ENCODE data around the gene TMEM174.
"Not testable (repeated sequence)": the region's sequence is repeated elsewhere in the genome, so short reads cannot be mapped to it uniquely, and the experiment has no call there.

TMEM174 gene

GRCh38 chr5:73197637-73198257 lies 24.8 kb downstream of the TMEM174 start:
- no peak for DNase-seq

GRCh38 chr5:73198833-73199592 lies 26.0 kb downstream of the TMEM174 start:
- DNase-seq: no peak

GRCh38 chr5:73199671-73200070 lies 26.7 kb downstream of the TMEM174 start:
- no peak for DNase-seq

GRCh38 chr5:73201547-73202513 lies 28.8 kb downstream of the TMEM174 start:
- DNase-seq: peak; percentile 61

- no peak for DNase-seq
Measured at GRCh38 chr5:73204332-73204731, 31.3 kb downstream of the TMEM174 start.

- DNase-seq: no peak
Measured at GRCh38 chr5:73204733-73205132, 31.7 kb downstream of the TMEM174 start.

GRCh38 chr5:73205305-73205704 lies 32.3 kb downstream of the TMEM174 start:
- no peak for DNase-seq

- not testable (repeated sequence) for DNase-seq
Measured at GRCh38 chr5:73207239-73207638, 34.2 kb downstream of the TMEM174 start.

GRCh38 chr5:73209075-73209474 lies 36.1 kb downstream of the TMEM174 start:
- DNase-seq: not testable (repeated sequence)

GRCh38 chr5:73212693-73213092 lies 39.7 kb downstream of the TMEM174 start:
- DNase-seq: not testable (repeated sequence)

- DNase-seq: no peak
Measured at GRCh38 chr5:73213566-73213998, 40.6 kb downstream of the TMEM174 start.

GRCh38 chr5:73214306-73214705 lies 41.3 kb downstream of the TMEM174 start:
- no peak for DNase-seq

GRCh38 chr5:73214996-73215395 lies 42.0 kb downstream of the TMEM174 start:
- no peak for DNase-seq

- no peak for DNase-seq
Measured at GRCh38 chr5:73215531-73215890, 42.5 kb downstream of the TMEM174 start.

- peak; percentile 68 for DNase-seq
Measured at GRCh38 chr5:73215891-73216610, 43.1 kb downstream of the TMEM174 start.

- no peak for DNase-seq
Measured at GRCh38 chr5:73218552-73219171, 45.7 kb downstream of the TMEM174 start.

GRCh38 chr5:73219336-73219735 lies 46.3 kb downstream of the TMEM174 start:
- DNase-seq: not testable (repeated sequence)

- DNase-seq: no peak
Measured at GRCh38 chr5:73221161-73221560, 48.2 kb downstream of the TMEM174 start.

- DNase-seq: no peak
Measured at GRCh38 chr5:73221726-73222125, 48.7 kb downstream of the TMEM174 start.

- no peak for DNase-seq
Measured at GRCh38 chr5:73222173-73222572, 49.2 kb downstream of the TMEM174 start.
